ENCODE measurements around the gene LMF1. TPM values are rescaled to one million over a fixed set of nuclear protein-coding genes. Genes with fewer than 3 reads are reported as not detected.

Gene LMF1
- total RNA-seq, result 9.8 TPM
- polyA plus RNA-seq, result 16.8 TPM

DNA sequence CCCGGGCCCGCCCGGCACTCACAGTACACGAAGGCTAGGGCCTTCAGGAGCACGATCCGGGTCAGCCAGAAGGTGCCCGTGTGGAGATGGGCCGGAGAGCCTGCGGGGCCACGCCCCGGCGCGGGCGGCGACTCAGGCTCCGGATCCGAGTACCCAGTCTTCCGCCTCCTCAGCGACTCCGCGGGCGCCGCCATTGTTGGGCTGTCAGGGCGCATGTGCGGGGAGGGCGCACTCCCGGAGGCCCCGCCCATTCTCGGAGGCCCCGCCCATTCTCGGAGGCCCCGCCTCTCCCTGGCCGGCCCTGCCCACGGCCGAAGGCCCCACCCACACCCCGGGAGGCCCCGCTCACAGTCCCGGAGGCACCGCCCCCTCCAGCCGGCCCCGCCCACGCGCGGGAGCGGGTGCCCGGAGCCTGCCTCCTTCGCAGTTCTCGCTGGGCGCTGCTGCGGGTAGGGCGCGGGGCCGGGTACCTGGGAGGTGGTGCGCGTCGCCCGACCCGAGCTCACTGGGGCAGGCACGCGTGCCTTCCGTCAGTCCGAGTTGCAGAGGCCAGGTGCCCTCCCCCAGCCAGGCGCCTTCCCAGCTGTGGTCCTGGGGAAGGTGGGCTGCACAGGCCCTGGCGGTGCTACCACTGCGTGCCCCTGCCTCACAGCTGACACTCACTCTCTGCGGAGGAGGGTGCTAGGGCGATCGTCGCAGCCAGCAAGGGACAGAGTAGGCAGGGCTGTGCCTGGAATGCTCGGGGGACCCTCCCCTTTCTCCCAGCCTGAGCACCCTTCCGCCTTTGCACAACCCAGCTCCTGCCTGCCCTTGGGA, at the start of gene LMF1:
Gene LMF1 (minus strand): TSS at position 219 of the 816 bp plus-strand sequence. CDS start 4 bp downstream, at position 215.
- no peaks in the 10 kb centered on the region for H3K4me1 ChIP-seq (ENCODE audit: insufficient read depth)
- H3K27ac ChIP-seq (ENCODE audit: low read depth), result peak within 1 kb of the TSS; percentile 49
- peak within 1 kb of the TSS; percentile 85 for H3K4me3 ChIP-seq (ENCODE audit: low read depth, low read length)
- H3K36me3 ChIP-seq (ENCODE audit: insufficient read depth), result no peaks in the 10 kb centered on the region
- peak; percentile 77 for DNase-seq (ENCODE audit: extremely low spot score)
- 5% methylated on average over 69 of the region's 71 CpGs for WGBS

DNA sequence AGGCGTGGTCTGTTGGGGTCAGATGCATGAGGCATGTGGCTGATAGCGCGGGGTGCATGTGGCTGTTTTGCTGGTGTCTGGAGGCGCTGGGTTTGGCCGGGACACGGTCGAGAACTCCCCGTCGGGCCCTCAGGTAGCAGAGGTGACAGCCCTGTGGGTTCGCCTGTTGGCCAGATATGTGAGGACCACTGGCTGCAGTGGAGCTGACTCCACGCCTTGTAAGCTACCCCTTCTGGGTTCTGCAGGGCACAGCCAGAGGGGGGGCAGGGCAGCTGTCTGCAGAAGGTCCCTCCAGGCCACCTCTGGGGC, 49.3 kb upstream of the LMF1 start:
- DNase-seq (ENCODE audit: extremely low spot score), result no peak
- Histone ChIP-seq H3K36me3 (ENCODE audit: insufficient read depth) (no peaks in the 10 kb centered on the region), H3K27ac (ENCODE audit: low read depth) (no peak overlapping the region), H3K4me1 (ENCODE audit: insufficient read depth) (no peaks in the 10 kb centered on the region), H3K4me3 (ENCODE audit: low read depth, low read length) (no peak overlapping the region)
- 73% methylated on average over 11 of the region's 11 CpGs for WGBS

DNA sequence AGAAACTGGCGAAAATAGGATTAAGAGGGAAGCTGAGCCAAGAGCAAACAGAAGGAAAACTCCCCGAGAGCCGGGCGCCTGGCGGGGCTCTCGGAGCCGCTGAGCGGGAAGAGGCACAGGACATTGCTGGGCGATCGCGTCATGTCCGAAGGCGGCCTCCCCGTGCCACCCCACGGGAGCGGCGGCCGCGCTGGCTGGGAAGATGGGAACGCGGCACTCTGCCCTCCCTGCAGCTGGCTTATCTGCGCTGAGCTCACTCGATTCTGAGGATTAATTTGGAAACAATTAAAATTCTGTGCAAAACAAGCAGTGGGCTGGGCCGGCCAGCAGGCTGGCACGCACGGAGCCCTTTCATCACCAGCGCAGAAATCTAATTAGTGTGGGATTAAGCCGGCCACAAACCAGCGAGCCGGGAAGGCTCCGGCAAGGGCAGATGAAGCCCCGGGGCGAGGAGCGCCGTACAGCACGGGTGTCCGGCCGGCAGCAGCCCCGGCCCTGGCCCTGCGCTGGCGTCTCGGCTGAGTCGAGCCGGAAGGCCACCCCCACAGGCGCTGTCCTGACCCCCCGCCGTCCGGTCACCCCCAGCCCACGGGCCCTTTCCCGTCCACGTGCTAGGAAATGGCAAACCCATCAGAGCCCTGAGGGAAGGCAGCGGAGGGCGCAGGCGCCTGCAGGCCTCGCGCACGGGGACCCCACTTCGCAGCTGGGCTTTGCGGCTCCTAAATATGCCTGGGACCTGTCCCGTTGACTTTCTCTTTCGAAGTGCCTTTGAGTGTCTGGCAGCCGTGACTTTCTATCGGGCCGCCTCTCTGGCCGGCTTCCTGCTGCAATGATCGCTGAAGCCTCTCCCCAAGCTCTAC, 48.7 kb upstream of the LMF1 start:
- no peak overlapping the region for H3K27ac ChIP-seq (ENCODE audit: low read depth)
- H3K36me3 ChIP-seq (ENCODE audit: insufficient read depth), result no peaks in the 10 kb centered on the region
- H3K4me3 ChIP-seq (ENCODE audit: low read depth, low read length), result no peak overlapping the region
- H3K4me1 ChIP-seq (ENCODE audit: insufficient read depth), result no peaks in the 10 kb centered on the region
- WGBS, result 39% methylated on average over 66 of the region's 66 CpGs
- DNase-seq (ENCODE audit: extremely low spot score), result no peak

DNA sequence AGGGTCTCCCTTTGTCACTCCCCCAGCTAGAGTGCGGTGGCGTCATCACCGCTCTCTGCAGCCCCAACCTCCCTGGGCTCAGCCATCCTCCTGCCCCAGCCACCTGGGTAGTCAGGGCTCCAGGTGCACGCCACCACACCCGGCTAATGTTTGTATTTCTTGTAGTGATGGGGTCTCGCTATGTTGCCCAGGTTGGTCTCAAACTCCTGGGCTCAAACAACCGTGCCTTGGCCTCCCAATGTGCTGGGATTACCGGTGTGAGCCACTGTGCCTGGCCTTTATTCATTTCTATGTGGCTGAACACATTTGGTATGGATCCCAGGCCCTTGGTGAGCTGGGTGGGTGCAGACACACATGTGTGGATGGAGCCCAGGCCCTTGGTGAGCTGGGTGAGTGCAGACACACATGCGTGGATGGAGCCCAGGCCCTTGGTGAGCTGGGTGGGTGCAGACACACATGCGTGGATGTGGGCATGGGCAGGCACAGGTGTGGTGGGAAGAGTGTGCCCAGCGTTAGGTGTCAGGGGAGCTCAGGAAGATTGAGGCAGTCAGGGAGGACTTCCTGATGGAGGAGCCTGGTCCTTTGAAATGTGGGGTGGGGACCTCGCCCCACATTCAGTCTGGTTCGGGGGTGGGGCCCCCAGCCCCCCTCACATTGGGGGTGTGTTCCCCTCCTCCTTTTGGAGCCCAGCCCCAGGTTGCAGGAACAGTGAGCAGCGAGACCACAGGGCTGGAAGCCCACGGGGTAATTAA, 47.8 kb upstream of the LMF1 start:
- no peak overlapping the region for H3K27ac ChIP-seq (ENCODE audit: low read depth)

DNA sequence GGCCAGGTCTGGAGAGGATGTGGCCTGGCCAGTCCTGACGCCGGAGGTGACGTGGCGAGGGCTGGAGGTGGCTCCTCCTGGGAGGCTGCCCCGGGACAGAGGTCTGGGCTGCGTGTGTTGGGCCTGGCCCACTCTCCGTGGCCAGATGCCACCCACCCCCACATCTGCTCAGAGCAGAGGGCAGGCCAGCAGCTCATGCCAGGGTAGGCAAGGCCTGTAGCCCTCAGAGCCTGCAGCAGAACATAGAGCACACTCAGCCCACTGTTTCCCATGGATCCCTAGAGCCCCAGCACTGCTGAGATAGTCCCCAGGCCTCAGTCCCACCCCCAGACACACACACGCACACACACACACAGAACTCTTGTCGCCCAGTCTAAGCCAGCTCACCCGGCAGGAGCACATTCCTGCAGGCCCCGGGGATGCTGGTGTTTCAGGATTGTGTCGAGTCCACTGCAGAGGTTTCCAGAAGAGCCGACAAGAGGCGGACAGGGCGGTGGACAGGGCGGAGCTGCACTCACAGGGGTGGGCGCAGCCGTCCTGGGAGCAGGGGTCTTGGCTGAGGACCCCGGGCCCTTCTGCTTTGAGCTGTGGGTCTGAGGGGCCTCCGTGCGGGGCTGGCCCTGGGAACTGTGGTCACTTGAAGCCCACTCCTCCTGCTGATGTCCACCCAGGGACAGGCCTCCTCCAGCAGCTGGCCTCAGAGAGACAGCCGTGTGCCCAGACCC, 44.1 kb upstream of the LMF1 start:
- H3K4me3 ChIP-seq (ENCODE audit: low read depth, low read length), result no peak overlapping the region
- no peak overlapping the region for H3K27ac ChIP-seq (ENCODE audit: low read depth)
- 87% methylated on average over 22 of the region's 22 CpGs for WGBS
- H3K36me3 ChIP-seq (ENCODE audit: insufficient read depth), result no peaks in the 10 kb centered on the region
- H3K4me1 ChIP-seq (ENCODE audit: insufficient read depth), result no peaks in the 10 kb centered on the region
- no peak for DNase-seq (ENCODE audit: extremely low spot score)

More for the DNA sequence above, 47.8 kb upstream of the LMF1 start:
- WGBS, result 80% methylated on average over 15 of the region's 15 CpGs
- DNase-seq (ENCODE audit: extremely low spot score), result no peak
- H3K4me3 ChIP-seq (ENCODE audit: low read depth, low read length), result no peak overlapping the region
- no peaks in the 10 kb centered on the region for H3K4me1 ChIP-seq (ENCODE audit: insufficient read depth)
- no peaks in the 10 kb centered on the region for H3K36me3 ChIP-seq (ENCODE audit: insufficient read depth)

DNA sequence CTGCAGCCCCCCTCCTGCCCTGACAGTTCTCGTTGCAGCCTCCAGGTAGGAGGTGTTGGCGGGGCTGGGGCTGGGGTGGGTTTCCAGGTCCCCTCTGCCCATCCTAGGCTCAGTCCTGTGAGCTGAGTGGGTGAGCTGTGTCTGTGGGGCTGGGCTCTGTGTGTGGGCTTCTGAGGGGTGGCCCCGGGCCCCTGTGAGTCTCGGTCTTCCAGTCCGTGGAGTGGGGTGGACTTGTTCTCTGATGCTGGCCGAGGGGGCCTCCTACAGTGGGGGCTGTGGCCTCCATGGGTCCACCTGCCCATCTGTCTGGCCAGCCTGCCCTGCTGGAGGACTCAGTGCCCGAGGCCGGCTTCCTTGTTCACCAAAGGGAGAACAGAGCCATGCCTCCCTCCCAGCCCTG, 43.4 kb upstream of the LMF1 start:
- no peaks in the 10 kb centered on the region for H3K4me1 ChIP-seq (ENCODE audit: insufficient read depth)
- no peak overlapping the region for H3K27ac ChIP-seq (ENCODE audit: low read depth)
- no peaks in the 10 kb centered on the region for H3K36me3 ChIP-seq (ENCODE audit: insufficient read depth)
- DNase-seq (ENCODE audit: extremely low spot score), result no peak
- no peak overlapping the region for H3K4me3 ChIP-seq (ENCODE audit: low read depth, low read length)
- WGBS, result 94% methylated on average over 8 of the region's 8 CpGs

DNA sequence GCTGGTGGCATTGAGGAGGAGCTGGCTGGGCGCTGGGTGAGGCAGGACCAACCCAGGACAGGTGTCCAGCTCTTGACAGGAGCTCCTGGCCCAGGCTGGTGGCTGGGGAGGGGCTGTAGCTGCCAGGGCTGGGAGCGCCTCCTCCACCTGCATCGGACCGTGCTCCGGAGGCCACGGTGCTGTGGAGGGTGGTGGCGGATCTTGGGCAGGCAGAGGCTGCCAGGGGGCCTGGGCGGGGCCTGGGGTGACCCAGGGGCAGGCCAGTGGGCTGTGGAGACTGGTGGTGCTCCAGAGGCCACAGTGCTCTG, 42.8 kb upstream of the LMF1 start:
- Histone ChIP-seq H3K27ac (ENCODE audit: low read depth) (no peak overlapping the region), H3K4me1 (ENCODE audit: insufficient read depth) (no peaks in the 10 kb centered on the region), H3K36me3 (ENCODE audit: insufficient read depth) (no peaks in the 10 kb centered on the region), H3K4me3 (ENCODE audit: low read depth, low read length) (no peak overlapping the region)
- 86% methylated on average over 8 of the region's 8 CpGs for WGBS
- no peak for DNase-seq (ENCODE audit: extremely low spot score)

DNA sequence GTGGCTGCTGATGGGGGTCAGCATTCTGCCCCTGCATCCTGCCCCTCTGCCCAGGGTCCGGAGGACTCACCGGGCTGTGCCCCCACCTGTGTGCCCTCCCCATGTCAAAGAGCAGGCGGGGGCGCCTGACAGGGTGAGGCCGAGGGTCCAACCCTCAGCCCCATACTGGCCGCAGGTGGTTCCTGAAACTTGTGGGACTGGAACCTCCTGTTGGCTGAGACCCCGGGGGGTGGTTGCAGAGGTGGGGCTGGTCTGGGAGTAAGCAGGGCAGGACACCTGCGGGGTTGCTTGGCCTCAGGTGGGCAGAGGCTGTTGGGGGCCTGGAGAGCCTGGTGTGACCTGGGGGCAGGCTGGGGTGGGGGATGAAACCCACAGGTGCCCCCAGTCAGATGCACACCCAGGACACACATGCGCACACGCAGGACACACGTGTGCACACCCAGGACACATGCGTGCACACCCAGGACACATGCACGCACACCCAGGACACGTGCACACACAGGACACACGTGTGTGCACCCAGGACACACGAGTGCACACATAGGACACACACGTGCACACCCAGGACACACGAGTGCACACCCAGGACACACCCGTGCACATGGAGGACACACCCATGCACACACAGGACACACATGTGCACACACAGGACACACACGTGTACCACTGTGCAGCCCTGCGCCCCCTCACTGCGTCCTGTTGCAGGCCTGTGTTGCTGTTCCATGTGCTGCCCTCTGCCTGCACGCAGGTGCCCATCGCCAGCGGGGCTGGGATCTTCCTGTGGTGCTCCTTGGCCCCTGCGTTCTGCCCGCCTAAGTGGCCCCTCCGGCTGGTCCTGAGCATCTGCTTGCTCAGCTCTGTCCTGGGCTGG, 42.2 kb upstream of the LMF1 start:
- Histone ChIP-seq H3K36me3 (ENCODE audit: insufficient read depth) (no peaks in the 10 kb centered on the region), H3K4me1 (ENCODE audit: insufficient read depth) (no peaks in the 10 kb centered on the region), H3K27ac (ENCODE audit: low read depth) (no peak overlapping the region), H3K4me3 (ENCODE audit: low read depth, low read length) (no peak overlapping the region)
- WGBS, result 91% methylated on average over 28 of the region's 28 CpGs
- no peak for DNase-seq (ENCODE audit: extremely low spot score)

DNA sequence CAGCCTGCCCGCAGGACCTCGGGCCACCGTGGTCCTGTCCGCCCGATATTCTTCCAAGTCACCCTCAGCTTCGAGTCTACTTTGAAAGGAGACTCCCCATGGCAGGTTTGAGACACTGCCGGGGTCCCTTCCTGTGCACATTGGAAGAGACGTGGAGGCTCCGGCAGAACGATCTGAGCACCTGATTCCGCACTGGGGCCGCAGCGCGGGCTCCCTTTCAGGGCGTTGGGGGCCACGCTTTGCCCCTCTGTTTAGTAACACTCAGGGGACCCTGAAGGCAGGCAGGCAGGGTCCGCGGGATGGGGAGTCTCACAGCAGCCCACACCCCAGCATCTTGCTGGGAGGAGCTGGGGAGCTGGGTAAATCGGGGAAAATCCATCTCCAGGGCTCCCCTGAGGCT, 41.4 kb upstream of the LMF1 start:
- WGBS, result 91% methylated on average over 19 of the region's 19 CpGs
- H3K36me3 ChIP-seq (ENCODE audit: insufficient read depth), result no peaks in the 10 kb centered on the region
- no peaks in the 10 kb centered on the region for H3K4me1 ChIP-seq (ENCODE audit: insufficient read depth)
- H3K27ac ChIP-seq (ENCODE audit: low read depth), result no peak overlapping the region
- no peak for DNase-seq (ENCODE audit: extremely low spot score)
- H3K4me3 ChIP-seq (ENCODE audit: low read depth, low read length), result no peak overlapping the region

DNA sequence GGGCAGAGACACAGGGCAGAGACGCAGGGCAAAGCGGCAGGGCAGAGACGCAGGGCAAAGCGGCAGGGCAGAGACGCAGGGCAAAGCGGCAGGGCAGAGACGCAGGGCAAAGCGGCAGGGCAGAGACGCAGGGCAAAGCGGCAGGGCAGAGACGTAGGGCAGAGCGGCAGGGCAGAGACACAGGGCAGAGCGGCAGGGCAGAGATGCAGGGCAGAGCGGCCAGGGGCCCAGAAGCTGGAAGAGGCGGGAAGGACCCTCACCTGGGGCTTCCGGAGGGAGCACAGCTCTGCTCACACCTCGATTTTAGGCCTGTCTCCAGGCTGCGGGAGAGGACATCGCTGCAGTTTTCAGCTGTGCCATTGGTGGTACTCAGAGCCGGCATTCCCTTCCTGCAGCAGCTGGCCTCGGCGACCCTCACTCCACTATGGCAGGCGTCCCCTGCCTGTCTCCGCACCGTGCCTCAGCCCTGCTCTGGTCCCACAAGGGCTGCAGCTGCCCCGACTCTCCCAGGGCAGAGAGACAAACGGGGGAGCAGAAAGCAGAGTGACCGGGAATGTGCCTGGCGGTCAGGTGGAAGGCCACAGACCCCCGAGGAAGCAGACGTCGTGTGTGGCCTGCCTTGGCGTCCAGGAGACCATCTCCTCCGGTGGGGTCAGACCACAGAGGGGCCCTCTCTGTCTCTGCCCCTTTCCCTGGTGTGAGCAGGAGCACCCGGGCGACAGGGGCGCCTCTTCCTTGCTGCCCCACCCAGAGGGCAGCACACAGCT, 40.7 kb upstream of the LMF1 start:
- WGBS, result 90% methylated on average over 37 of the region's 37 CpGs
- DNase-seq (ENCODE audit: extremely low spot score), result no peak
- Histone ChIP-seq H3K4me1 (ENCODE audit: insufficient read depth) (no peaks in the 10 kb centered on the region), H3K36me3 (ENCODE audit: insufficient read depth) (no peaks in the 10 kb centered on the region), H3K27ac (ENCODE audit: low read depth) (no peak overlapping the region), H3K4me3 (ENCODE audit: low read depth, low read length) (no peak overlapping the region)

DNA sequence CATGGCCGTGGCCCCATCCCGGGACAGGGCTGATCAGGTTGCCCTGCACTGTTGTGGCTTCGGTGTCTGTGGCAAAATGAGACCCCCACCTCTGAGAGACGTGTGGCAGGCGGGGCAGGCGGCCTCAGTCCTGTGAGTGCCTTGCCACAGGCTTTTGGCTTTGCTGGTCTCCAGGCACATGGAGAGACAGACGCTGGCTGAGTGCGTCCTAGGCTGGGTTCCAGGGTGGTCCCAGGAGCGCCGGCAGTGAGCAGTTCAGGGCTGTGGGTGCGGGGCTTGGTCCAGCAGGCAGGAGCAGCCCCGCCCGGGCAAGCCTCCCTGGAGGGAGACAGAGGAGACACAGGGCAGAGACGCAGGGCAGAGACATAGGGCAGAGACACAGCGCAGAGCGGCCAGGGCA, 40.0 kb upstream of the LMF1 start:
- no peak for DNase-seq (ENCODE audit: extremely low spot score)
- Histone ChIP-seq H3K4me1 (ENCODE audit: insufficient read depth) (no peaks in the 10 kb centered on the region), H3K36me3 (ENCODE audit: insufficient read depth) (no peaks in the 10 kb centered on the region), H3K27ac (ENCODE audit: low read depth) (no peak overlapping the region), H3K4me3 (ENCODE audit: low read depth, low read length) (no peak overlapping the region)
- 65% methylated on average over 16 of the region's 16 CpGs for WGBS

DNA sequence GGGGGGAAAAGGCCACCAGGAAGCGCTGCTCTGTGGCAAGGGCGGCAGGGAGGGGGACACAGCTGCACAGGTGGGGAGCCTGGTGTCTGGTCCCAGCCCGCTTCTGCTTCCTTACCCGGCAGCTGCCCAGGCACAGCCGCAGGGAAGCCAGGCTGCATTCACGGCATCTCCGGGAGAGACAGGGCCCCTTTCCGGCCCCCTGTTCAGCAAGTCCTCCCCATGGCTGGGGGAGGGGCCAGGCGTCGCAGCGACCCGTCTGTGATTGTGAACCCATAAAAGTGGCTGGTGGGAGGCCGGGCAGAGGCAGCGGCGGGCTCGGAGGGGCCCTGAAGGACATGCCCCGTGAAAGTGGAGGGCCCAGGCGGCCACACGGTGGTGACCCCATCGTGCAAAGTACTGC, 39.5 kb upstream of the LMF1 start:
- Histone ChIP-seq H3K4me3 (ENCODE audit: low read depth, low read length) (no peak overlapping the region), H3K27ac (ENCODE audit: low read depth) (no peak overlapping the region), H3K36me3 (ENCODE audit: insufficient read depth) (no peaks in the 10 kb centered on the region), H3K4me1 (ENCODE audit: insufficient read depth) (no peaks in the 10 kb centered on the region)
- DNase-seq (ENCODE audit: extremely low spot score), result no peak
- 25% methylated on average over 20 of the region's 20 CpGs for WGBS
